ENCODE results near the gene DMPK. TPM values are rescaled to one million over a fixed set of nuclear protein-coding genes. Genes with fewer than 3 reads are reported as not detected.

The DMPK gene
- total and polyA plus RNA-seq, 9 of the 15 experiments (the other 6 are each of a cell fraction or from before 2014, with no cell fraction given), result 0.24 to 31.3 (median 7.3) TPM

GRCh38 chr19:45779231-45780145, 2.8 kb downstream of the DMPK start (continued):
- TF ChIP-seq ETV6 (IDR thresholded peaks at IDR 0.05; ENCODE audit: borderline replicate concordance in 1 of 2, low read depth in 2 of 2, low read length in 1 of 2) (no peak), ETV6 (CRISPR knock-in tag; IDR thresholded peaks at IDR 0.05; ENCODE audit: borderline replicate concordance) (no peak), ZFP36 (IDR thresholded peaks at IDR 0.05; ENCODE audit: low read depth, low read length, partially characterized antibody) (peak; percentile 17), TAF9B (IDR thresholded peaks at IDR 0.05; ENCODE audit: partially characterized antibody) (no peak), RBM25 (IDR thresholded peaks at IDR 0.05; ENCODE audit: low read depth, low read length, severe bottlenecking) (no peak), RCOR1 (IDR thresholded peaks at IDR 0.05; ENCODE audit: borderline replicate concordance in 1 of 2, low read depth in 2 of 2, low read length in 2 of 2) (0 out of 4 replicates have a peak, but pooled peaks of 1 of the 2 experiments have one; percentile 10), TCF3 (CRISPR knock-in tag; IDR thresholded peaks at IDR 0.05) (no peak), USF1 (CRISPR knock-in tag; IDR thresholded peaks at IDR 0.05) (no peak), MEF2D (tag; conservative IDR thresholded peaks at IDR 0.05; ENCODE audit: low read depth) (no peak), ASH1L (IDR thresholded peaks at IDR 0.05; ENCODE audit: borderline replicate concordance, low read depth, partially characterized antibody) (no peak), CC2D1A (IDR thresholded peaks at IDR 0.05) (peak; percentile 64), ARHGAP35 (IDR thresholded peaks at IDR 0.05; ENCODE audit: partially characterized antibody) (no peak), E2F5 (CRISPR knock-in tag; IDR thresholded peaks at IDR 0.05) (no peak; the same call in 1 of the 2 replicates), RBBP5 (IDR thresholded peaks at IDR 0.05; ENCODE audit: borderline replicate concordance, insufficient read depth, low read length, poor library complexity, severe bottlenecking) (no peak), HCFC1 (IDR thresholded peaks at IDR 0.05; ENCODE audit: low read depth, low read length) (peak; percentile 37; the same call in 1 of the 2 replicates), BRCA1 (IDR thresholded peaks at IDR 0.05) (no peak), BRCA1 (CRISPR knock-in tag; IDR thresholded peaks at IDR 0.05) (no peak), ZNF41 (CRISPR knock-in tag; conservative IDR thresholded peaks at IDR 0.05) (no peak), TBP (optimal IDR thresholded peaks at IDR 0.05; ENCODE audit: low read depth, low read length) (peak; percentile 30), TCFL5 (CRISPR knock-in tag; conservative IDR thresholded peaks at IDR 0.05) (no peak), FOXA3 (CRISPR knock-in tag; conservative IDR thresholded peaks at IDR 0.05 in 1 of 2, IDR thresholded peaks at IDR 0.05 in 1 of 2) (no peak), CREB5 (CRISPR knock-in tag; IDR thresholded peaks at IDR 0.05) (no peak), SP2 (IDR thresholded peaks at IDR 0.05; ENCODE audit: extremely low read depth, low read depth, low read length, poor library complexity, severe bottlenecking) (no peak), ZNF384 (IDR thresholded peaks at IDR 0.05; ENCODE audit: low read depth, low read length) (no peak), COPS2 (conservative IDR thresholded peaks at IDR 0.05) (no peak), ARNT (IDR thresholded peaks at IDR 0.05) (no peak)

Measured in K562 (cell line).